Activated CD4-positive, alpha-beta T cell treated with anti-CD3 and anti-CD28 coated beads, Interleukin-2, amount 50 U/mL, for 24 hours (primary cell): ENCODE measurements around the gene APOL3.
"Not testable (repeated sequence)": the region's sequence is repeated elsewhere in the genome, so short reads cannot be mapped to it uniquely, and the experiment has no call there.

Experiments
- DNase-seq, 2 donors: peaks; one replicate each; pipeline ENCODE4 v3.0.0-alpha.2; 2020; ENCODE audit warnings: low read depth in 1 of 2, low spot score in 1 of 2

Gene APOL3

DNA sequence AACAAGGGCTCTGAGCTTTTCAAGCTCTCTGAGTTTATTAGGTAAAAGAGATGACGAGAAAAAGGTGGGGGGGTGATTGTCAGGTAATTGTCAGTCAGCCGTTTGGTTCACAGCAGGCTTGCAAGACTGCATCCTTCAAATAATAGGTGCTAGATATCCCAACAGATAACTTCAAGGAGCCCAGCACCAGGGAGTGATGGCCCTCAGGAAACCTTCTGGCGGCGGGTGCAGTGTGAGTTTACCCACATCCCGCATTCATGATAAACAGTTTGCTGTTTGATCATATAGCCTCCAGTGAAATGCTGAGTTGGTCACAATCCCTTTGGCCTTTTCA, 1.2 kb upstream of the APOL3 start:
- DNase-seq = not testable (repeated sequence)

DNA sequence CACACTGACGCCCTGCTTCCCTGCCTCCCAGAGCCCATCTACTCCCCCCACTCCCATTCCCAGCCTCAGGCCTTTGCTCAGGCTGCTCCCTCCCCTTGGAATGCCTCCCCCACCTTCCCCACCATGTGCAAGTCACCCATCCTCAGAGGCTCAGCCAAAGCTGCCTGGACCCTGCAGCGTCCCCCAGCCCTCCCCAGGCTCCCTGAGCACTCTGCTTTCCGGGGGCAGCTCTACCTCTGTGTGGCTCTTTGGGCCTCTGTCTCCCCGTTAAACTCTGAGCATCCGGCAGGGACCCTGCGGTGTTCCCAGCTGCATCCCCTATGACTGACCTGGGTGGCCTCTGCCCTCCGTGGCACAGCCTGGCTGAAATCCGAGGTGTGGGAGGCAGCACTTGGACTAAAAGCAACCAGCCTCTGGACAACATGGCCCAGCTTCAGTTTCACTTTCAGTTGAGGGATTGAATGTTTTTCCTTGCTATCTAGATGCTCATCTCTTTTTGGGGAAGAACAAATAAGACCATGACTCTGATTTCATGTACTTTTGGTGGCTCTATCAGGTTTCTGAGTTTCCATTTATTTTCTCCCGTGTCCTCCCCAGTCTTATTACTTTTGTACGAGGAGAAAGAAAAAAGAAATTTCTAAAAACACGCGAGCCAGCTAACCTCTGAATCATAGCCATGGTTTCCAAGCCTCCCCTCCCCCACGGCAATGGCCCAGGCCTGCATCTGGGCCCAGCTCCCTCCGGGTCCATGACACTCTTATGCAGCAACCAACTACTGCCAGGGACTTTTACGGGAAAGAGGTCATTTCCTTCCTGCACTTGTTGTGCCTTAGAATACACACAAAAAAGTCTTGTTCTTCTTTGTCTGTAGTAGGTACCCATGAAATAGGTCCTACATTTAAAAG, 3.8 kb downstream of the APOL3 start:
- DNase-seq = peak in 1 of 2 donors; percentile 68

DNA sequence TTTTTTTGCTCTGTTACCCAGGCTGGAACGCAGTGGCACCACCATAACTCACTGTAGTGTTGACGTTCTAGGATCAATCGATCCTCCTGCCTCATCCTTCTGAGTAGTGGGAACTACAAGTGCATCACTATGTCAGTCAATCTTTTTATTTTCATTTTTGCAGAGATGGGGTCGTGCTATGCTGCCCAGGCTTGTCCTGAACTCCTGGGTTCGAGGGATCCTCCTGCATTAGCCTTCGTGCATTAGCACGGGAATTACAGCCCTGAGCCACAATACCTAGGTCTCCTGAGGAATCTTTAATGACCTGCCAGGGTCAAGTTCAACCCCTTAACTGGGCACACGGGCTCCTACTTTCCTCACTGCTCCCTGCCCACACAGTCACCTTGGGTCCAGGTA, 4.4 kb downstream of the APOL3 start:
- no peak for DNase-seq

DNA sequence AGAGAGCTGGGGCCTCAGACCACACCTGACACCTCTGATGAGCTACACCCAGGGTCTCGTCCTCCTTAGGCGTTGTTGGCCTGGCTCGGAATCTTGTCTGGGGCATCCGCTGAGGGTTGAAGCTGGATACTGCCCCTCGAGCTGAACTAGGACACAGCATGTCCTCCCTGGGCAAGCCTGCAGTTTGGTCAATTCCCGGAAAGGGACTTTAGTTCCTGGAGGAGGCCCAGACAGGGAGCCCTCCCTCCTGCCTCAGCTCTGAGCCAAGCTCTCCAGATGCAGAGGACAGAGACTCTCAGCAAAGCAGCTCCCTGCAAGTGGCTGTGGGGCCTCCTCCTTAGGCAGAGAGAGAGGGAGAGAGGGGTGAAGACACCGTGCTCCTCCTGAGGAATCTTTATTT, 4.9 kb downstream of the APOL3 start:
- DNase-seq = no peak

DNA sequence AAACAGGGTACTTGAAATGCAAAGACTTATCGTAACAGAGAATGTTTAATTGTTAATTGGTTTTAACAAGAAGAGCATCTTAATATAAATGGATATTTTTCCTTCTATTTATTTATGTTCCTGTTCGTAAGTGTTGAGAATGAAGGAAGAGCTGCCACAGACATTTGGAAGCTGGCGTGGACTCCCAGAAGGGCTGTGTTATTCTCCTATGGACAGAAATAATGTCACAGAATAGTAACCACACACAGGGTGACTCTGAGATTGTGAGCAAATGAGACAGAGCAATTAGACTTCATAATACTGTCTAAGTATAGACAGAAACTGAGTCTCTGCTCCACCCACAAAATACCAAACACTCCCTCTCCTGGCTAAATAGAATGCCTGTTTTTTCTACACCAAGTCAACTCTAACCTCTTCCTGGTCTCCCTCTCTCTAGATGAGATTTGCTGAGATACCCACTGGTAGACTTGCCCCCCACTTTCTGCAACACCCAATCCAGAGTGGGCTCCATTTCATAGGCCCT, 6.1 kb downstream of the APOL3 start:
- no peak for DNase-seq

DNA sequence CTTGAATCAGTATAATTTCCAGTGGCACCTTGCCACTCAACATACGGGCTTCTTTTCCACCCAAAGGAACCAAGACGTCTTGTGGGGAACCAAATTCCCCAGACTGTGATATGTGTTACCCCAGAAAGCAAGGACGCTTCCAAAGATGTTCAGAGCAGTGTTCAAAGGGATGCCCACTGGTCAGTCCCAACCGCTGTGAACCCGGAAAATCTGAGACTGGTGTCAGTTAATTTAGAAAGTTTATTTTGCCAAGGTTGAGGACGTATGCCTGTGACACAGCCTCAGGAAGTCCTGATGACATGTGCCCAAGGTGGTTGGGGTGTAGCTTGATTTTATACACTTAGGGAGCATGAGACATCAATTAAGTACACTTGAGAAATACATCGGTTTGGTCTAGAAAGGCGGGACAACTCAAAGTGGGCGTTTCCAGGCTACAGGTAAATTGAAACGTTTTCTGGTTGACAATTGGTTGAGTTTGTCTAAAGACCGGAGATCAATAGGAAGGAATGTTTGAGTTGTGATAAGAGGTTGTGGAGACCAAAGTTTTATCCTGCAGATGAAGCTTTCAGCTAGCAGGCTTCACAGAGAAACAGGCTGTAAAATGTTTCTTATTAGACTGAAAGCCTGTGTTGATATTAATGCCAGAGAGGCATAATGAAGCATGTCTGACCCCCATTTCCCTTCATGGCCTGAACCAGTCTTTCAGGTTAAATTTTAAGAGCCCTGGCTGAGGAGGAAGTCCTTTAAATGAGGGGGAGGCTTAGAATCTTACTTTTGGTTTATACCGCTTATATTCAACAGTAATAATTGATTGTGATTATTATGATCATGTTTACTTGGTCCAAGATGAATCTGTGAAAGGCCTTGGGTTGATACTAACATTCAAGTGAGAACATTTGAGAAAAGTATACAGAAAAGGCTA, 6.8 kb downstream of the APOL3 start:
- DNase-seq = no peak

DNA sequence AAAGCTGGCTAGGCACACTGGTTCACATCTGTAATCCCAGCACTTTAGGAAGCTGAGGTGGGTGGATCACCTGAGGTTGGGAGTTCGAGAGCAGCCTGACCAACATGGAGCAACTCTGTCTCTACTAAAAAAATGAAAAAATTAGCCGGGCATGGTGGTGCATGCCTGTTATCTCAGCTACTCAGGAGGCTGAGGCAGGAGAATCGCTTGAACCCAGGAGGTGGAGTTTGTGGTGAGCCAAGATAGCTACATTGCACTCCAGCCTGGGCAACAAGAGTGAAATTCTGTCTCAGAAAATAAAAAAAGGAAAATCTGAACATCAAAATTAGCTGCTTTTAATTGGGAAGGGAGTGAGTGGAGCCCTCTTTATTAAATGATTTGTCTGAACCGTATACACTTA, 7.7 kb downstream of the APOL3 start:
- not testable (repeated sequence) for DNase-seq

DNA sequence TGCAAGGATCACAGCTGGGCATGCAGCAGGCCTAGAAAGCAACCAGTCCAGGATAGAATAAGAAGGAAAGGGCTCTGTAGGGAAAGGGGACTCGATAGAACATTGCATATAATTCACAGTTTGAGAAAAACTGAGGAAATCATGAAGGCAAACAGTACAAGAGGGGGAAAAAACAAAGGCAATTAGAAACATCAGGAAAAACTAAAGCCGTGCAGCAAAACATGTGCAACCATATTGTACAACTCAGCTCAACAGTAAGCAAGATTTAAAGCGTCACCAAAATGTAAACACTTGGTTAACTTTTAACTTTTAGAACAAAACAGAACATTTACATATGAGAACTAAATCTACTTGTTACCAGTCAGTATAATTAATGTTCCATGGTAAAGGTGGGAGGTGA, 8.5 kb downstream of the APOL3 start:
- DNase-seq = no peak

DNA sequence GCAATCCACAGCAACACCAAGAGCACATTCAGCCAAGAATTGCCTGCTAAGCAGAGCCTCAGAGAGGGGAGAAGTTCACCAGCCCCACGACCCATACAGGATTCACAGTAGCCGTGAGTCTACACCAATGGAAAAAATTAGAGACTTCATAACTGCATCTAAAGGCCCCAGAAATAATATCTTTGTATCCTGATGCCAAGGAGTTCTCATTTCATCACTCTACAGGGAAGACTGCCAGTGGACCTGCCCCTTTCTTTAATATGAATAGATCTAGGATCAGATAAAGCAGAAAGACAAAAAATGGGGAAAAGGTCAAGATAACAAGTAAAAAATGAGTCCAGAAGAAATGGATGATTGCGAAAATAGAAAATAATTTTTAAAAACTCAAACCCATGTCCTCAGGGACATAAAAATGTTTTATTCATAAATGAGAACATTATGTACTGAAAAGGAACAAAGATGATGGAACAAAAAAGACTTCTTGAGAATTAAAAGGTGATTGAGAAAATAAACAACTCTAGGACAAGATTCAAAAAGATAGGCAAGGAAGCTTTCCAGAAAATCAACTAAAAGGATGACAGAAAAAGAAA, 9.5 kb downstream of the APOL3 start:
- DNase-seq = no peak

DNA sequence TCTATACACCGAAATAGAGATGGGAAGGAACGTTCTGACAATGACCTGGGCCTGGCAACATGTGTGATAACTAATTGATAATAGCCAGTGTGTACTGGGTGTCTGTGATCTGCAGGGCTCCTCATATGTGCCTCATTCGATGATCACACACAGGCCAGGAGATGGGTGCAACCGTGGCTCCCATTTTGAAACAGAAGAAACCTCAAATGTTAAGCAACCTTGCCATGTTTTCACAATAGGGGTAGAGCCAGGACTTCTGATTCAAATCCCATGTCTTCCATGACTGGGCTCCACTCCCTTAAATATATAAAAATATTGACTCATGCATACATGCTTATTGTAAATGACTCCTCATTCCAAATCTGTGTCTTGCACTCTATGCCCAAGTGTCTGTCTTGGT, 11.1 kb downstream of the APOL3 start:
- no peak for DNase-seq

DNA sequence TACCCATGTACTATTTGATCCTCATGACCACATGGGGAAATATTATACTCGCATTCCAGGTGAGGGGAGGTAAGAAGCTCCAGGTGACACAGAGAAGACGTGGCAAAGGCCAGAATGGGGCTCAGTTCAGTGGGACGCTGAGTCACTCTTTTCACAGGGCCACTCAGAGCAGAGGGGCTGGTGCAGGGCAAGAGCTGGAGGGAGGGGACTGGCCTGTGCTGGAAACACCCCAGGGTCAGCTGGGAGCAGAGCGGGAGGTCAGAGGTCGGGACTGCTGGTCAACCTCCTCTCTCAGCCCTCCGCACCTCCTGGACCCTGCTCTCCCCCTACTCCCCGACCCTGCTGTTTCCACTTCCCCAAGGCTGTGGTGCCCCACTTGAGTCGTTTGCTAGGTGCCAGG, 12.1 kb downstream of the APOL3 start:
- DNase-seq = no peak

DNA sequence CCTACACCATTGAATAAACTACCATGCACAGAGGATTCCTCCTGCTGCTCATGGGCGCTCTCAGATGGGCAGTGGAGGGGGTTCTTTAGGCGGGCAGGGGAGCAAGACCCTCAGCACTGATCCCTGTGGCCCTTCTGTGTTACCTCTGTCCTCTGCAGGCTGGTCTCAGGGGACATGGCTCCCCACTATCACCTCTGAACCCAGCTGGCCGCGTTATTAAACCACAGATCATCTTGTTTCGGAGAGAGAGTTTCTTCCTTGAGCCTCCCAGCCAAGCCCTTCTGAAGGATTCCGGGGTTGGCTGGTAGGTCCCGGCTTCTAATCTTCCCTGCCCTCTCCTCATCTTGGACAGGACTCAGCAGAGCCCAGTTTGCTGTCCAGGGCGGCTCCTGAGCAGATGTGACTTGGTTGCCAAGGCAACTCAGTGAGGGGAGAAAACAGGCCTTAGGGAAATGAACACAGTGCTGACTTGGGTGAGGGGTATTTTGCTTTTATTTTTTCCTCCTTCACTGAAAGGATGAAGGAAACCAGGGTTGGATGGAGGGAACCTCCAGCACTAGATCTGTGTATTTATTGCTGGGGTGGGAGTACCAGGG, 13.3 kb downstream of the APOL3 start:
- DNase-seq = no peak

DNA sequence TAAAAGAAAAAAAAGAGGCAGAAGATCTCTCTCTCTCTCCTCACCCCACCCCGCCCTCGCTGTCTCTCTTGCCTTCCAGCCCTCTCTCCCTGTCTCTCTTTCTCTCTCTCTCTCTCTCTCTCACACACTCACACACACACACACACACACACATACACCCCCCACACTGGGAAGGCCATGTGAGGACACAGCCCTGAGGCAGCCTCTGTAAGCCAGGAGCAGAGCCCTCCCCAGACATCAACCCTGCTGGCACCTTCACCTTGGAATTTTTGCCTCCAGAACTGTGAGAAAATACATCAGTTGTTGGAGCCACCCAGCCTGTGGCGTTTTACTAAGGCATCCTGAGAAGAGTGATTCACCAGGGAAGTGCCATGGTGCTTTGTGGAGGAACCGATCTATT, 14.7 kb downstream of the APOL3 start:
- DNase-seq = no peak

DNA sequence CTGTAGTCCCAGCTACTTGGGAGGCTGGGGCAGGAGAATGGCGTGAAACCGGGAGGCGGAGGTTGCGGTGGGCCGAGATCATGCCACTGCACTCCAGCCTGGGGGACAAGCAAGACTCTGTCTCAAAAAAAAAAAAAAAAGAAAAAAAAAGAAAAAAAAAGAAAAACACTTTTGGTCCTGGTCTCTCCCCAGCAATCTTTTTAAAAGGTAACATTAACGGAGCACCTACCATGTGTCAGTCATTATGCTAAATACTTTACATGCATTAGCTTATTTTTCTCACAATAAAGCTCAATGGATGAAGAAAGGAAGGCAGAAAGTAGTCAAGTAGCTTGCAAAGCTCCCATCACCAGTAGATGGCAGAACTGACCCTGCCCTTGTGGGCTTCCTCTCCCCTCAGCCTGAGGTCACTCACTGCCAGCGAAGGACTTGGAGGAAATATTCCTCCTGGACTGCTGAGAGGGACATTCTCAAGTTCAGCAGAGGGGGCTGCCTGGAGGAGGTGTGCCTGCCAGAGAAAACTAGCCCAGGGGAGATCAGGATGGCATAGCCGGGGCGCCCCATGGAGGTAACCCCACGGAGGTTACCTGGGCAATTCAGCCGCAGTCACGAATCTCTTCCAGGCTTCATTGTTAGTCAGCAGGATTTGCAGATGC, 15.5 kb downstream of the APOL3 start:
- DNase-seq = no peak

DNA sequence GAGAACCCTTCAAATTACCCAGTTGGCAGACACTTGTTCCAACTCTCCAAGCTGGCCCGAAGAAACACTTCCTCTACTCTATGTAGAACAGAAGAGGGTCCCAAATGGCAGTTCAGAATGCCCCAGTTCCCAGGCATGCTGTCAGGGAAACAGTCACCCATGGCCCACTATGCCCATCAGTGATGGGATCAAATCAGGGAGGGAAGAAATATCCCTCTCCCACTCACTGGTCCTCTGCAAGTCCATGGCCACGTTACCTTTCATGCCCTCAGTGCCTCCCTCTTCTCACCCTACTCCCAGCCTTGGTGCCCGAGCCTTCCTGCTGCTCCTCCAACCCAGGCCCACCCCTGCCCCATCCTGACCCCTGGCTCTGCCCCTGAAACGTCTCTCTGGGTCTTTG, 16.6 kb downstream of the APOL3 start:
- DNase-seq = no peak

DNA sequence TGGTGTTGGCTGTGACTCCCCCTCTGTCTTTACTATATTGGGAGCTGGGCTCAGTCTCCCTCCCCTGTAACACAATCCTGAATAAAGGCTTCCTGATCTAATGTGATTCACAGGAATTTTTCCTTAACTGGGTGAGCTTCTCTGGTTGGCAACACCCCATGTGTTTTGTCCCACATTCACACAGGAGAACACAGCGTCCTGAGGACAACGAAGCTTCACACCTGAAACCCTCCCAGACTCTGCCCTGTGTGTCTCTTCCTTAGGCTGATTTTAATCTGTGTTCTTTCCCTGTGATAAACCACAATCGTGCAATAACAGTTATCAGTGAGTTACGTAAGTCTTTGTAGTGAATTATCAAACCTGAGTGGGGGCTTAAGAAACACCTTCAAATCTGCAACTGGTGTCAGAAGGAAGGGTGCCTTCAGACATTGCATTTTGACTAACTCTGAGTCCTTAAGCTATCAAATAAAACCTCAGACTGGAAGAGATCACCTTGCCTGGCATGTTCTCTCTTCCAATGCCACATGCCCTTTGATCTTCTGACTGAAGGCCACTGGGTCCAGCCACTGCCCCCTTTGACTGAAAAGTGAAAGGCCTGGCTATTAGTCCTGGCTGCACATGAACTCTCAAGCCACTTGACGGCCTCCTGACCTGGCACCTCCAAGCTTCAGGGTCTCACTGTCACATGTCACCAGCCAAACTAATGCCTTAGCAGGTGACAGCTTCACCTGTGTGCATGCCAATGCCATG, 17.3 kb downstream of the APOL3 start:
- no peak for DNase-seq

DNA sequence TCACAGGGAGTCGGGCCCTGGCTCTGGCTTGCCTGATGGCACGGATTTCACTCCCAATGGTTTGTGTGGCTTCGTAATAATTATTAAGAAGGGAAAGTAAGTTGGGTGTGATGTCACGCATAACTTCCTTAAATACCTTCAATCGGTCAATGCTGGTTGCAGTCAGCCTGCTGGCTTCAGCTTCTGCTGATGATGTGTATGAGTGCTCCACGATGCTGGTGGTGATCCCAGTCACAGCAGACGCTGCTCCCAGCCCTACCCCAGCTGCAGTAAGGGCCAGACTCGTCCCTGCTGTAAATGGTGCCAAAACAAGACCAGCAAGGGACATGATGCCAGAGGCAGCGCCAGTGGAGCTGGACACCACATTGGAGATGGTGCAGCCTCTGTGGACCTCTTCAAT, 19.1 kb downstream of the APOL3 start:
- DNase-seq = no peak

DNA sequence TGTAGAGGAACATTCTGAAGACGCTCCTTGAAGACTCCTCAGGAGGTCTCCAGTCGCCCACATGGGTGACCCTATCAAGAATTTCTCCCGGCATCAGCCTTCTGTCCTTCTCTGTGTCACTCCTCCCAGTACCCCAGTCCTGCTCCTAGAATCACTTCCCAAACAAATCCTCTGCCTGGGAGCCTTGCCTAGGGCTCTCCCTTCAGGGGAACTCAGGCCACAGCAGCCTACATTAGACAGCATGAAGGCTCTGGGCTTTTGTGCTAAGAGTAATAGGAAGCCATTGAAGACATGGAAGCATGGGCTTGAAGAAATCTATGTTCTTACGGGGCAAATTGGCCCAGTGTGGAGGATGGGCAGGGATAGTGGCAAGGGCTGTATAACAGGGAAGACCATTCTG, 21.8 kb downstream of the APOL3 start:
- not testable (repeated sequence) for DNase-seq

DNA sequence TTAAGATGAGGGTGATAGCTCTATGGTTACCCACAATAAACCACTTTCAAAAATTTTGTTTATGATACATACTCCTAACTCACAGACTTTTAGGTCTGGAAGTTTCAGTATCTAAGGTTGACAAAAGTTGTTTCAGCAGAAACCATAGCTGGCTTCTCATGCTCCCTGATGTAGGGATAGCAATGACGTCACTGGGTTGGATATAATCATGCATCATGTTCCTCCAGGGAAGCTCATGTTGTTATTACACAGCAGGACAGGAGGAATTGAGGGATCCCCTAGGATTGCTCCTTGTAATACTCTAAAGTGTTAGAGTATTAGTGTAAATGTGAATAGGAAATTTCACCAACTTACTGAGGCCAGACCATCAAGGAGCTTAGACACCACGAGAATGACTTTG, 23.6 kb downstream of the APOL3 start:
- DNase-seq = no peak

DNA sequence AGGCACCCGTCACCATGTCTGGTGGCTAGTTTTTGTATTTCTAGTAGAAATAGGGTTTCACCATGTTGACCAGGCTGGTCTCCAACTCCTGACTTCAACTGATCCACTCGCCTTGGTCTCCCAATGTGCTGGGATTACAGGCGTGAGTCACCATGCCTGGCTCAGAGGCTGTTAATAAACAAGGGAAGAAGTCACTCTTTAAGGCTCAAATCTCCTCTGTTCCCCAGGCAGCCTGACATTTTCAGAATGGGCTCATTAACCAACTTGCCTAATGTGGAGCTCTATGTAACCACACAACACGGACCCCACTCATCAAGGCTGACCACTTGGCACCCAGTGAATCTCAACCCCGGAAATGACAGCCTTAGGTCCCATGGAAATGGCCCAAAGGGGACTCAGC, 24.1 kb downstream of the APOL3 start:
- no peak for DNase-seq
